GM23338 (cell line): ENCODE results near the gene CD47. TPM values are rescaled to one million over a fixed set of nuclear protein-coding genes. Genes with fewer than 3 reads are reported as not detected.

Source experiments
- ATAC-seq: fragments of 200-7000 bp; cut with Tn5 transposase; 3 replicates; pipeline ENCODE4 v1.9.1; 2020
- DNase-seq: peaks from one replicate; pipeline ENCODE4 v3.0.0-alpha.2; 2015; ENCODE audit warnings: low spot score
- H2AFZ ChIP-seq: fragments of 200-600 bp; sonication (generic); 2 replicates; pipeline ENCODE4 v1.8.0; 2016; ENCODE audit warnings: antibody characterized with exemption, mild to moderate bottlenecking, moderate library complexity
- H3F3A ChIP-seq: fragments of 200-600 bp; sonication (generic); replicated peaks from 2 replicates; pipeline ENCODE4 v1.8.0; 2017; ENCODE audit warnings: antibody characterized with exemption, mixed run types, low read depth
- H3K27ac ChIP-seq: fragments of 200-600 bp; sonication (generic); 2 replicates; pipeline ENCODE4 v1.6.1; 2016; ENCODE audit warnings: low read depth
- H3K27me3 ChIP-seq: fragments of 200-600 bp; sonication (generic); 2 replicates; pipeline ENCODE4 v1.8.0; 2016; ENCODE audit warnings: mild to moderate bottlenecking, mixed run types, moderate library complexity; ENCODE audit not compliant: insufficient read depth
- H3K36me3 ChIP-seq: fragments of 200-600 bp; sonication (generic); 2 replicates; pipeline ENCODE4 v1.8.0; 2016; ENCODE audit warnings: mild to moderate bottlenecking; ENCODE audit not compliant: insufficient read depth
- H3K4me1 ChIP-seq: fragments of 200-600 bp; sonication (generic); 2 replicates; pipeline ENCODE4 v1.8.0; 2016; ENCODE audit warnings: mild to moderate bottlenecking, moderate library complexity; ENCODE audit not compliant: insufficient read depth
- H3K4me2 ChIP-seq: fragments of 200-600 bp; sonication (generic); 2 replicates; pipeline ENCODE4 v1.7.1; 2017; ENCODE audit warnings: mixed run types
- H3K4me3 ChIP-seq: fragments of 200-600 bp; sonication (generic); 2 replicates; pipeline ENCODE4 v1.6.1; 2016; ENCODE audit warnings: mixed run types
- H3K79me2 ChIP-seq: fragments of 200-600 bp; sonication (generic); replicated peaks from 2 replicates; pipeline ENCODE4 v1.8.0; 2017; ENCODE audit warnings: mild to moderate bottlenecking; ENCODE audit not compliant: insufficient read depth
- H3K9me2 ChIP-seq: fragments of 200-600 bp; sonication (generic); 2 replicates; pipeline ENCODE4 v1.8.0; 2017; ENCODE audit not compliant: insufficient read depth
- H4K20me1 ChIP-seq: fragments of 200-600 bp; sonication (generic); replicated peaks from 2 replicates; pipeline ENCODE4 v1.8.0; 2017; ENCODE audit warnings: mild to moderate bottlenecking; ENCODE audit not compliant: insufficient read depth
- H3K27ac Mint-ChIP-seq: 2 replicates; pipeline ENCODE4 v1.8.0; 2020; ENCODE audit warnings: inconsistent platforms, mild to moderate bottlenecking, moderate library complexity, mixed read lengths
- H3K27me3 Mint-ChIP-seq: 3 replicates; pipeline ENCODE4 v1.8.0; 2022; ENCODE audit warnings: low read depth, mild to moderate bottlenecking, moderate library complexity, mixed read lengths, inconsistent platforms; ENCODE audit not compliant: insufficient read depth, poor library complexity
- H3K36me3 Mint-ChIP-seq: 3 replicates; pipeline ENCODE4 v1.8.0; 2021; ENCODE audit warnings: low read depth, mild to moderate bottlenecking, inconsistent platforms, moderate library complexity, mixed read lengths
- H3K4me1 Mint-ChIP-seq: 3 replicates; pipeline ENCODE4 v1.8.0; 2020; ENCODE audit warnings: mild to moderate bottlenecking, inconsistent platforms, mixed read lengths
- H3K4me3 Mint-ChIP-seq: 3 replicates; pipeline ENCODE4 v1.8.0; 2021; ENCODE audit warnings: moderate library complexity, mild to moderate bottlenecking, inconsistent platforms, mixed read lengths
- H3K9me3 Mint-ChIP-seq: 3 replicates; pipeline ENCODE4 v1.8.0; 2020; ENCODE audit warnings: moderate library complexity, mild to moderate bottlenecking, inconsistent platforms, mixed read lengths
- CREB1 ChIP-seq: fragments of 250-450 bp; sonication (Bioruptor Pico); IDR thresholded peaks from 2 replicates; pipeline ENCODE4 v1.5.0; 2020; ENCODE audit warnings: low read depth, mild to moderate bottlenecking, moderate library complexity
- EZH2 ChIP-seq: fragments of 200-600 bp; sonication (generic); IDR thresholded peaks from one replicate; pipeline ENCODE4 v1.8.0; 2017; ENCODE audit warnings: antibody characterized with exemption, mild to moderate bottlenecking, low read depth; ENCODE audit not compliant: unreplicated experiment
- EZH2phosphoT487 ChIP-seq: fragments of 200-600 bp; sonication (generic); IDR thresholded peaks from one replicate; pipeline ENCODE4 v1.8.1; 2018; ENCODE audit warnings: antibody characterized with exemption; ENCODE audit not compliant: unreplicated experiment
- JUNB ChIP-seq: IDR thresholded peaks from one replicate; pipeline ENCODE4 v1.6.1; 2016; ENCODE audit warnings: antibody characterized with exemption; ENCODE audit not compliant: unreplicated experiment
- NANOG ChIP-seq: IDR thresholded peaks from 2 replicates; pipeline ENCODE4 v1.6.1; 2016; ENCODE audit warnings: antibody characterized with exemption, borderline replicate concordance
- POLR2AphosphoS5 ChIP-seq: IDR thresholded peaks from 2 replicates; pipeline ENCODE4 v1.6.1; 2016; ENCODE audit warnings: antibody characterized with exemption, low read depth
- STAT1 ChIP-seq: IDR thresholded peaks from one replicate; pipeline ENCODE4 v1.6.1; 2016; ENCODE audit warnings: antibody characterized with exemption; ENCODE audit not compliant: unreplicated experiment
- ZNF114 ChIP-seq: fragments of 250-450 bp; sonication (Bioruptor Pico); IDR thresholded peaks from 2 replicates; pipeline ENCODE4 v1.5.0; 2020; ENCODE audit warnings: mild to moderate bottlenecking, moderate library complexity
- ZNF331 ChIP-seq: fragments of 250-450 bp; sonication (Bioruptor Pico); IDR thresholded peaks from 2 replicates; pipeline ENCODE4 v1.5.0; 2020; ENCODE audit warnings: low read depth, mild to moderate bottlenecking, moderate library complexity
- polyA plus RNA-seq: library from polyadenylated mRNA; unstranded; fragments of >200 nt; fragmentation: Nextera tagmentation; extraction: Ambion mirVana; gene quantifications from 2 replicates; pipeline ENCODE4 v1.2.1, GENCODE V29; 2016
- total RNA-seq: library from RNA; depleted of rRNA; stranded (reverse); fragments of >200 nt; shearing (Covaris generic); gene quantifications from 2 replicates; pipeline ENCODE4 v1.2.3, GENCODE V29; 2014
- TF ChIP-seq, protein P1 (sequence below): IDR thresholded peaks from 2 replicates; pipeline ENCODE4 v1.6.1; 2016; ENCODE audit warnings: antibody characterized with exemption
- TF ChIP-seq, protein P2 (sequence below): fragments of 250-450 bp; sonication (Bioruptor Pico); IDR thresholded peaks from 2 replicates; pipeline ENCODE4 v1.5.0; 2020; ENCODE audit warnings: mild to moderate bottlenecking, moderate library complexity
- TF ChIP-seq, protein P3 (sequence below), 2 experiments: fragments of 200-600 bp in 1 of 2; sonication (generic) in 1 of 2; conservative IDR thresholded peaks; 2 replicates each; pipeline versions ENCODE4 v1.5.1 to v1.6.1; 2016 to 2017; ENCODE audit warnings: antibody characterized with exemption in 2 of 2, low read depth in 2 of 2, mild to moderate bottlenecking in 2 of 2, moderate library complexity in 1 of 2
- TF ChIP-seq, protein P4 (sequence below): IDR thresholded peaks from one replicate; pipeline ENCODE4 v1.6.1; 2018; ENCODE audit warnings: antibody characterized with exemption; ENCODE audit not compliant: unreplicated experiment

CD47 gene
- total and polyA plus RNA-seq, 2 experiments from 2014 or later, result 22.1 to 26.9 TPM

DNA sequence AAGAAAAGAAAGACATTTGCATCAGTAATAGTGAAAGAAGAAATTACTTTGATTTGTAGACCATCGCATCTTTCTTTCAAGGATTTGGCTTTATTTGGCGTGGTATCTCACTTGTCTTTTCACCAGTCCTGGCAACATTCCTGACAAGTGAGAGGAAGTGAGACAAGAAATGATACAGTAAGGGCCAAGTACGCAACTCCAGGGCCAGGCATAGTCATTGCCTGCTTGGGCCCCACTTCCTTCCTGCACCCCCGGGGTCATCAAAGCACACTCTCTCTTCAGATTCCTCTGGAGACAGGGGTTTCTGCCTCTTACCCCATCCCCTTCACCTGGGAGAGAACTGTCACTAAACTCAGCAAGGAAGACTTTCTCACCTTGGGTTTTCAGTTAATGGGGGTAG lies 55.1 kb downstream of the CD47 start:
- Histone ChIP-seq H3K4me2 (0 out of 2 replicates have a peak overlapping the region, but pooled peaks have one; percentile 41), H4K20me1 (no peaks in the 10 kb centered on the region), H3K4me1 (no peaks in the 10 kb centered on the region), H3K79me2 (no peaks in the 10 kb centered on the region), H2AFZ (no peak overlapping the region), H3K4me3 (no peak overlapping the region), H3K27ac (no peak overlapping the region), H3K36me3 (no peaks in the 10 kb centered on the region), H3K9me2 (no peaks in the 10 kb centered on the region), H3K27me3 (no peaks in the 10 kb centered on the region), H3F3A (no peaks in the 10 kb centered on the region)
- peak; percentile 38; the same call in 2 of the 3 replicates for ATAC-seq
- peak; percentile 12 for DNase-seq
- TF ChIP-seq POLR2AphosphoS5 (no peak), NANOG (no peak), ZNF331 (CRISPR knock-in tag) (no peak), EZH2phosphoT487 (no peak), JUNB (no peak), STAT1 (no peak), ZNF114 (CRISPR knock-in tag) (no peak), EZH2 (no peak), CREB1 (CRISPR knock-in tag) (no peak)
- TF ChIP-seq, protein P1, sequence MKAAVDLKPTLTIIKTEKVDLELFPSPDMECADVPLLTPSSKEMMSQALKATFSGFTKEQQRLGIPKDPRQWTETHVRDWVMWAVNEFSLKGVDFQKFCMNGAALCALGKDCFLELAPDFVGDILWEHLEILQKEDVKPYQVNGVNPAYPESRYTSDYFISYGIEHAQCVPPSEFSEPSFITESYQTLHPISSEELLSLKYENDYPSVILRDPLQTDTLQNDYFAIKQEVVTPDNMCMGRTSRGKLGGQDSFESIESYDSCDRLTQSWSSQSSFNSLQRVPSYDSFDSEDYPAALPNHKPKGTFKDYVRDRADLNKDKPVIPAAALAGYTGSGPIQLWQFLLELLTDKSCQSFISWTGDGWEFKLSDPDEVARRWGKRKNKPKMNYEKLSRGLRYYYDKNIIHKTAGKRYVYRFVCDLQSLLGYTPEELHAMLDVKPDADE, result no peak
- TF ChIP-seq, protein P2, sequence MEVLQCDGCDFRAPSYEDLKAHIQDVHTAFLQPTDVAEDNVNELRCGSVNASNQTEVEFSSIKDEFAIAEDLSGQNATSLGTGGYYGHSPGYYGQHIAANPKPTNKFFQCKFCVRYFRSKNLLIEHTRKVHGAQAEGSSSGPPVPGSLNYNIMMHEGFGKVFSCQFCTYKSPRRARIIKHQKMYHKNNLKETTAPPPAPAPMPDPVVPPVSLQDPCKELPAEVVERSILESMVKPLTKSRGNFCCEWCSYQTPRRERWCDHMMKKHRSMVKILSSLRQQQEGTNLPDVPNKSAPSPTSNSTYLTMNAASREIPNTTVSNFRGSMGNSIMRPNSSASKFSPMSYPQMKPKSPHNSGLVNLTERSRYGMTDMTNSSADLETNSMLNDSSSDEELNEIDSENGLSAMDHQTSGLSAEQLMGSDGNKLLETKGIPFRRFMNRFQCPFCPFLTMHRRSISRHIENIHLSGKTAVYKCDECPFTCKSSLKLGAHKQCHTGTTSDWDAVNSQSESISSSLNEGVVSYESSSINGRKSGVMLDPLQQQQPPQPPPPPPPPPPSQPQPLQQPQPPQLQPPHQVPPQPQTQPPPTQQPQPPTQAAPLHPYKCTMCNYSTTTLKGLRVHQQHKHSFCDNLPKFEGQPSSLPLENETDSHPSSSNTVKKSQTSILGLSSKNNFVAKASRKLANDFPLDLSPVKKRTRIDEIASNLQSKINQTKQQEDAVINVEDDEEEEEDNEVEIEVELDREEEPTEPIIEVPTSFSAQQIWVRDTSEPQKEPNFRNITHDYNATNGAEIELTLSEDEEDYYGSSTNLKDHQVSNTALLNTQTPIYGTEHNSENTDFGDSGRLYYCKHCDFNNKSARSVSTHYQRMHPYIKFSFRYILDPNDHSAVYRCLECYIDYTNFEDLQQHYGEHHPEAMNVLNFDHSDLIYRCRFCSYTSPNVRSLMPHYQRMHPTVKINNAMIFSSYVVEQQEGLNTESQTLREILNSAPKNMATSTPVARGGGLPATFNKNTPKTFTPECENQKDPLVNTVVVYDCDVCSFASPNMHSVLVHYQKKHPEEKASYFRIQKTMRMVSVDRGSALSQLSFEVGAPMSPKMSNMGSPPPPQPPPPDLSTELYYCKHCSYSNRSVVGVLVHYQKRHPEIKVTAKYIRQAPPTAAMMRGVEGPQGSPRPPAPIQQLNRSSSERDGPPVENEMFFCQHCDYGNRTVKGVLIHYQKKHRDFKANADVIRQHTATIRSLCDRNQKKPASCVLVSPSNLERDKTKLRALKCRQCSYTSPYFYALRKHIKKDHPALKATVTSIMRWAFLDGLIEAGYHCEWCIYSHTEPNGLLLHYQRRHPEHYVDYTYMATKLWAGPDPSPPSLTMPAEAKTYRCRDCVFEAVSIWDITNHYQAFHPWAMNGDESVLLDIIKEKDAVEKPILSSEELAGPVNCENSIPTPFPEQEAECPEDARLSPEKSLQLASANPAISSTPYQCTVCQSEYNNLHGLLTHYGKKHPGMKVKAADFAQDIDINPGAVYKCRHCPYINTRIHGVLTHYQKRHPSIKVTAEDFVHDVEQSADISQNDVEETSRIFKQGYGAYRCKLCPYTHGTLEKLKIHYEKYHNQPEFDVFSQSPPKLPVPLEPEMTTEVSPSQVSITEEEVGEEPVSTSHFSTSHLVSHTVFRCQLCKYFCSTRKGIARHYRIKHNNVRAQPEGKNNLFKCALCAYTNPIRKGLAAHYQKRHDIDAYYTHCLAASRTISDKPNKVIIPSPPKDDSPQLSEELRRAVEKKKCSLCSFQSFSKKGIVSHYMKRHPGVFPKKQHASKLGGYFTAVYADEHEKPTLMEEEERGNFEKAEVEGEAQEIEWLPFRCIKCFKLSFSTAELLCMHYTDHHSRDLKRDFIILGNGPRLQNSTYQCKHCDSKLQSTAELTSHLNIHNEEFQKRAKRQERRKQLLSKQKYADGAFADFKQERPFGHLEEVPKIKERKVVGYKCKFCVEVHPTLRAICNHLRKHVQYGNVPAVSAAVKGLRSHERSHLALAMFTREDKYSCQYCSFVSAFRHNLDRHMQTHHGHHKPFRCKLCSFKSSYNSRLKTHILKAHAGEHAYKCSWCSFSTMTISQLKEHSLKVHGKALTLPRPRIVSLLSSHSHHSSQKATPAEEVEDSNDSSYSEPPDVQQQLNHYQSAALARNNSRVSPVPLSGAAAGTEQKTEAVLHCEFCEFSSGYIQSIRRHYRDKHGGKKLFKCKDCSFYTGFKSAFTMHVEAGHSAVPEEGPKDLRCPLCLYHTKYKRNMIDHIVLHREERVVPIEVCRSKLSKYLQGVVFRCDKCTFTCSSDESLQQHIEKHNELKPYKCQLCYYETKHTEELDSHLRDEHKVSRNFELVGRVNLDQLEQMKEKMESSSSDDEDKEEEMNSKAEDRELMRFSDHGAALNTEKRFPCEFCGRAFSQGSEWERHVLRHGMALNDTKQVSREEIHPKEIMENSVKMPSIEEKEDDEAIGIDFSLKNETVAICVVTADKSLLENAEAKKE (CRISPR knock-in tag), result no peak
- TF ChIP-seq, protein P3, sequence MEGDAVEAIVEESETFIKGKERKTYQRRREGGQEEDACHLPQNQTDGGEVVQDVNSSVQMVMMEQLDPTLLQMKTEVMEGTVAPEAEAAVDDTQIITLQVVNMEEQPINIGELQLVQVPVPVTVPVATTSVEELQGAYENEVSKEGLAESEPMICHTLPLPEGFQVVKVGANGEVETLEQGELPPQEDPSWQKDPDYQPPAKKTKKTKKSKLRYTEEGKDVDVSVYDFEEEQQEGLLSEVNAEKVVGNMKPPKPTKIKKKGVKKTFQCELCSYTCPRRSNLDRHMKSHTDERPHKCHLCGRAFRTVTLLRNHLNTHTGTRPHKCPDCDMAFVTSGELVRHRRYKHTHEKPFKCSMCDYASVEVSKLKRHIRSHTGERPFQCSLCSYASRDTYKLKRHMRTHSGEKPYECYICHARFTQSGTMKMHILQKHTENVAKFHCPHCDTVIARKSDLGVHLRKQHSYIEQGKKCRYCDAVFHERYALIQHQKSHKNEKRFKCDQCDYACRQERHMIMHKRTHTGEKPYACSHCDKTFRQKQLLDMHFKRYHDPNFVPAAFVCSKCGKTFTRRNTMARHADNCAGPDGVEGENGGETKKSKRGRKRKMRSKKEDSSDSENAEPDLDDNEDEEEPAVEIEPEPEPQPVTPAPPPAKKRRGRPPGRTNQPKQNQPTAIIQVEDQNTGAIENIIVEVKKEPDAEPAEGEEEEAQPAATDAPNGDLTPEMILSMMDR (conservative IDR thresholded peaks at IDR 0.05; ENCODE audit: low read depth in 2 of 2), result no peak
- TF ChIP-seq, protein P4, sequence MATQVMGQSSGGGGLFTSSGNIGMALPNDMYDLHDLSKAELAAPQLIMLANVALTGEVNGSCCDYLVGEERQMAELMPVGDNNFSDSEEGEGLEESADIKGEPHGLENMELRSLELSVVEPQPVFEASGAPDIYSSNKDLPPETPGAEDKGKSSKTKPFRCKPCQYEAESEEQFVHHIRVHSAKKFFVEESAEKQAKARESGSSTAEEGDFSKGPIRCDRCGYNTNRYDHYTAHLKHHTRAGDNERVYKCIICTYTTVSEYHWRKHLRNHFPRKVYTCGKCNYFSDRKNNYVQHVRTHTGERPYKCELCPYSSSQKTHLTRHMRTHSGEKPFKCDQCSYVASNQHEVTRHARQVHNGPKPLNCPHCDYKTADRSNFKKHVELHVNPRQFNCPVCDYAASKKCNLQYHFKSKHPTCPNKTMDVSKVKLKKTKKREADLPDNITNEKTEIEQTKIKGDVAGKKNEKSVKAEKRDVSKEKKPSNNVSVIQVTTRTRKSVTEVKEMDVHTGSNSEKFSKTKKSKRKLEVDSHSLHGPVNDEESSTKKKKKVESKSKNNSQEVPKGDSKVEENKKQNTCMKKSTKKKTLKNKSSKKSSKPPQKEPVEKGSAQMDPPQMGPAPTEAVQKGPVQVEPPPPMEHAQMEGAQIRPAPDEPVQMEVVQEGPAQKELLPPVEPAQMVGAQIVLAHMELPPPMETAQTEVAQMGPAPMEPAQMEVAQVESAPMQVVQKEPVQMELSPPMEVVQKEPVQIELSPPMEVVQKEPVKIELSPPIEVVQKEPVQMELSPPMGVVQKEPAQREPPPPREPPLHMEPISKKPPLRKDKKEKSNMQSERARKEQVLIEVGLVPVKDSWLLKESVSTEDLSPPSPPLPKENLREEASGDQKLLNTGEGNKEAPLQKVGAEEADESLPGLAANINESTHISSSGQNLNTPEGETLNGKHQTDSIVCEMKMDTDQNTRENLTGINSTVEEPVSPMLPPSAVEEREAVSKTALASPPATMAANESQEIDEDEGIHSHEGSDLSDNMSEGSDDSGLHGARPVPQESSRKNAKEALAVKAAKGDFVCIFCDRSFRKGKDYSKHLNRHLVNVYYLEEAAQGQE, result no peak
- H3K27ac Mint-ChIP-seq, result no peak overlapping the region; the same call in 1 of the 2 replicates
- peaks cover 16% of the 10 kb centered on the region for H3K4me1 Mint-ChIP-seq
- no peak overlapping the region for H3K4me3 Mint-ChIP-seq
- no peaks in the 10 kb centered on the region for H3K9me3 Mint-ChIP-seq
- H3K36me3 Mint-ChIP-seq, result no peaks in the 10 kb centered on the region
- peaks cover 4% of the 10 kb centered on the region for H3K27me3 Mint-ChIP-seq
